SK-N-SH (cell line): ENCODE measurements around the gene NUDT16.

Experiments used
- EP300 ChIP-seq, 2 experiments: IDR thresholded peaks; 2 replicates each; pipeline versions ENCODE4 v1.4.0 to v1.6.1; 2012; ENCODE audit warnings: borderline replicate concordance in 1 of 2, low read depth in 1 of 2, low read length in 1 of 2
- MXI1 ChIP-seq: IDR thresholded peaks from 2 replicates; pipeline ENCODE4 v1.6.1; 2012; ENCODE audit warnings: mild to moderate bottlenecking, low read depth, low read length, improper control_type of control experiment
- TAF1 ChIP-seq: IDR thresholded peaks from 2 replicates; pipeline ENCODE4 v1.6.1; 2012; ENCODE audit warnings: low read depth, mild to moderate bottlenecking, low read length, moderate library complexity, borderline replicate concordance

DNA sequence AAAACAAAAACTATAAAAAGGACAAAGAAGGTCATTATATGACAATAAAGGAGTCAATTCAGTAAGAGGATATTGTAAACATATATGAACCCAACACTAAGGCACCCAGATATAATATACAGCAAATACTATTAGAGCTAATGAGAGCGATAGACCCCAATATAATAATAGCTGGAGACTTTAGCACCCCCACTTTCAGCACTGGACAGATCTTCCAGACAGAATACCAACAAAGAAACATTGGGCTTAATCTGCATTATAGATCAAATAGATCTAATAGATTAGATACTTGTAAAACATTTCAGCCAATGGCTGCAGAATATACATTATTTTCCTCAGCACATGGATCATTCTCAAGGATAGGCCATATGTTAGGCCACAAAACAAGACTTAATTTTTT is 53.4 kb downstream of the NUDT16 start:
- TF ChIP-seq MXI1 (no peak), TAF1 (no peak), EP300 (IDR thresholded peaks at IDR 0.05; ENCODE audit: borderline replicate concordance in 1 of 2, low read depth in 1 of 2, low read length in 1 of 2) (no peak)
